Measurements from ENCODE around the gene SP100. TPM values are rescaled to one million over a fixed set of nuclear protein-coding genes. Genes with fewer than 3 reads are reported as not detected.

The SP100 gene
- polyA plus RNA-seq, 1 donor (not counting 4 experiments of a cell fraction or from before 2014, with no cell fraction given) = 136 TPM

- TF ChIP-seq EZH2 (IDR thresholded peaks at IDR 0.05; ENCODE audit: low read length) (no peak), CTCF (optimal IDR thresholded peaks at IDR 0.05 in 1 of 3, IDR thresholded peaks at IDR 0.05 in 1 of 3, conservative IDR thresholded peaks at IDR 0.05 in 1 of 3; ENCODE audit: extremely low read depth in 1 of 3, insufficient read depth in 2 of 3, low read length in 3 of 3) (no peak)
- FAIRE-seq (no peak), DNase-seq (ENCODE audit: low read depth, low spot score) (no peak)
- Histone ChIP-seq H3K4me2 (ENCODE audit: control insufficient read depth, extremely low read depth, insufficient read depth, low read depth, low read length) (no peak overlapping the region), H3K4me1 (ENCODE audit: control insufficient read depth, extremely low read depth, insufficient read depth, low read length) (no peaks in the 10 kb centered on the region), H3K79me2 (ENCODE audit: control insufficient read depth, insufficient read depth, low read length) (peaks cover 90% of the 10 kb centered on the region), H3K36me3 (ENCODE audit: control insufficient read depth in 2 of 2, extremely low read depth in 1 of 2, insufficient read depth in 2 of 2, low read length in 2 of 2) (no peaks in the 10 kb centered on the region), H3K4me3 (ENCODE audit: control insufficient read depth in 2 of 3, extremely low read depth in 1 of 3, insufficient read depth in 2 of 3, low read depth in 1 of 3, low read length in 3 of 3) (no peak overlapping the region), H3K27me3 (ENCODE audit: control insufficient read depth, extremely low read depth, insufficient read depth, low read length) (no peaks in the 10 kb centered on the region), H3K9me1 (ENCODE audit: control insufficient read depth, extremely low read depth, insufficient read depth, low read length) (no peaks in the 10 kb centered on the region), H3K9ac (ENCODE audit: control insufficient read depth, extremely low read depth, insufficient read depth, low read length) (no peak overlapping the region), H3K27ac (ENCODE audit: control insufficient read depth, insufficient read depth, low read length) (no peak overlapping the region), H2AFZ (ENCODE audit: control insufficient read depth, low read length) (no peak overlapping the region), H4K20me1 (ENCODE audit: control insufficient read depth, extremely low read depth, insufficient read depth, low read length) (peaks cover 5% of the 10 kb centered on the region), H3K9me3 (ENCODE audit: control insufficient read depth, low read depth, low read length) (no peaks in the 10 kb centered on the region)
- dilution Hi-C loops (cut with MboI; ENCODE audit: extremely low pct_ligation_motif_present, low sequenced_read_pairs) = no loop called here
Observed at GRCh38 chr2:230430957-230431910, 15.2 kb downstream of the SP100 start.

GRCh38 chr2:230434677-230435324, 18.8 kb downstream of the SP100 start:
- Histone ChIP-seq H3K27me3 (ENCODE audit: control insufficient read depth, extremely low read depth, insufficient read depth, low read length) (no peaks in the 10 kb centered on the region), H3K36me3 (ENCODE audit: control insufficient read depth in 2 of 2, extremely low read depth in 1 of 2, insufficient read depth in 2 of 2, low read length in 2 of 2) (no peaks in the 10 kb centered on the region), H3K4me3 (ENCODE audit: control insufficient read depth in 2 of 3, extremely low read depth in 1 of 3, insufficient read depth in 2 of 3, low read depth in 1 of 3, low read length in 3 of 3) (no peak overlapping the region), H3K9ac (ENCODE audit: control insufficient read depth, extremely low read depth, insufficient read depth, low read length) (no peak overlapping the region), H3K79me2 (ENCODE audit: control insufficient read depth, insufficient read depth, low read length) (peaks cover 89% of the 10 kb centered on the region), H3K4me1 (ENCODE audit: control insufficient read depth, extremely low read depth, insufficient read depth, low read length) (peaks cover 3% of the 10 kb centered on the region), H4K20me1 (ENCODE audit: control insufficient read depth, extremely low read depth, insufficient read depth, low read length) (peaks cover 5% of the 10 kb centered on the region), H3K27ac (ENCODE audit: control insufficient read depth, insufficient read depth, low read length) (peak overlapping the region; percentile 40), H3K9me1 (ENCODE audit: control insufficient read depth, extremely low read depth, insufficient read depth, low read length) (no peaks in the 10 kb centered on the region), H3K9me3 (ENCODE audit: control insufficient read depth, low read depth, low read length) (no peaks in the 10 kb centered on the region), H3K4me2 (ENCODE audit: control insufficient read depth, extremely low read depth, insufficient read depth, low read depth, low read length) (no peak overlapping the region), H2AFZ (ENCODE audit: control insufficient read depth, low read length) (no peak overlapping the region)
- dilution Hi-C loops (cut with MboI; ENCODE audit: extremely low pct_ligation_motif_present, low sequenced_read_pairs) = no loop called here
- FAIRE-seq = no peak
- no peak for DNase-seq (ENCODE audit: low read depth, low spot score)
- no peak for TF ChIP-seq EZH2 (IDR thresholded peaks at IDR 0.05; ENCODE audit: low read length)
- no peak for TF ChIP-seq CTCF (optimal IDR thresholded peaks at IDR 0.05 in 1 of 3, IDR thresholded peaks at IDR 0.05 in 1 of 3, conservative IDR thresholded peaks at IDR 0.05 in 1 of 3; ENCODE audit: extremely low read depth in 1 of 3, insufficient read depth in 2 of 3, low read length in 3 of 3)
